ENCODE measurements around the gene HNRNPA1. TPM values are rescaled to one million over a fixed set of nuclear protein-coding genes. Genes with fewer than 3 reads are reported as not detected.

The HNRNPA1 gene
- total and polyA plus RNA-seq, 2 of the 4 experiments (the other 2 are of a cell fraction) = 747 to 1,409 TPM

GRCh38 chr12:54328595-54329337 lies 48.2 kb downstream of the HNRNPA1 start:
- no peak for TF ChIP-seq BHLHE40 (IDR thresholded peaks at IDR 0.05; ENCODE audit: low read depth, low read length)
- no peak for TF ChIP-seq RAD21 (IDR thresholded peaks at IDR 0.05; ENCODE audit: low read length)
- TF ChIP-seq USF2 (IDR thresholded peaks at IDR 0.05; ENCODE audit: low read depth, low read length) = peak; percentile 45
- H4K20me1 ChIP-seq (ENCODE audit: insufficient read depth, low read length) = peaks cover 21% of the 10 kb centered on the region; the same call in 1 of the 2 replicates
- H3K9me3 ChIP-seq (ENCODE audit: control insufficient read depth, insufficient read depth, low read length) = no peaks in the 10 kb centered on the region
- no peak overlapping the region for H2AK9ac ChIP-seq (replicated peaks; ENCODE audit: low read depth, low read length, poor library complexity)
- H3K4me2 ChIP-seq (ENCODE audit: low read depth, low read length) = 0 out of 2 replicates have a peak overlapping the region, but pooled peaks have one; percentile 9
- H2BK5ac ChIP-seq (ENCODE audit: low read depth, low read length, poor library complexity, severe bottlenecking) = no peak overlapping the region
- no peak overlapping the region for H4K8ac ChIP-seq (ENCODE audit: low read depth in 2 of 2, low read length in 2 of 2)
- no peak overlapping the region for H3K9ac ChIP-seq (ENCODE audit: low read depth, low read length)
- no peak for DNase-seq
- no peak overlapping the region for H2AFZ ChIP-seq (replicated peaks; ENCODE audit: low read length, poor library complexity)
- POLR2A ChIA-PET (ENCODE audit: unreplicated experiment) = no interaction called here
- no peak overlapping the region for H2AK5ac ChIP-seq (ENCODE audit: low read depth, low read length)
- dilution Hi-C loops (cut with HindIII; ENCODE audit: low sequenced_read_pairs, unreplicated experiment) = no loop called here
- CTCF ChIA-PET = interaction anchor here (0.6 kb wide), 1 partner anchor 110 kb away, joined by 3 read pairs; no protein-coding TSS in a partner anchor
- H3K36me3 ChIP-seq (ENCODE audit: control insufficient read depth, insufficient read depth, low read length) = 0 out of 2 replicates have a peak, but pooled peaks cover 4% of the 10 kb centered on the region
- H2BK15ac ChIP-seq (ENCODE audit: low read depth, low read length) = no peak overlapping the region; the same call in 2 of the 3 replicates
- intact Hi-C loops (cut with micrococcal nuclease) = no loop called here
- H3K23ac ChIP-seq (ENCODE audit: low read depth, low read length) = peak overlapping the region; percentile 84
- H3K14ac ChIP-seq (replicated peaks; ENCODE audit: low read depth, low read length) = peak overlapping the region; percentile 77; the same call in 1 of the 2 replicates
- no peak overlapping the region for H3K56ac ChIP-seq (ENCODE audit: extremely low read depth, insufficient read depth, low read length)
- no peaks in the 10 kb centered on the region for H3K27me3 ChIP-seq (ENCODE audit: control insufficient read depth, insufficient read depth, low read length)
- peaks cover 7% of the 10 kb centered on the region for H3K4me1 ChIP-seq (ENCODE audit: control insufficient read depth, insufficient read depth, low read length)
- WGBS, 2 experiments (ENCODE audit: extremely low coverage in 2 of 2, insufficient read length in 1 of 2) = no CpG with 5 or more reads among the region's 6 CpGs
- no peak overlapping the region for H3K18ac ChIP-seq (ENCODE audit: low read depth, low read length)
- H4K91ac ChIP-seq (ENCODE audit: insufficient read depth, low read depth, low read length) = no peak overlapping the region
- peaks cover 14 to 68% of the 10 kb centered on the region in 2 experiments; a peak in 3 of 4 replicates for H3K79me1 ChIP-seq (ENCODE audit: low read depth in 1 of 2, low read length in 2 of 2)
- H3K4ac ChIP-seq (ENCODE audit: low read depth, low read length) = no peak overlapping the region; the same call in 1 of the 2 replicates
- H2BK20ac ChIP-seq (ENCODE audit: low read depth, low read length) = no peak overlapping the region
- no peak overlapping the region for H3K4me3 ChIP-seq (ENCODE audit: insufficient read depth, low read depth, low read length)
- H3K9me1 ChIP-seq (ENCODE audit: insufficient read depth, low read length) = peaks cover 10% of the 10 kb centered on the region
- no peak overlapping the region for H4K5ac ChIP-seq (ENCODE audit: low read depth, low read length)
- in situ Hi-C loops (cut with MboI; ENCODE audit: low sequenced_read_pairs) = no loop called here
- H2BK120ac ChIP-seq (ENCODE audit: low read depth, low read length) = no peak overlapping the region
- H3K27ac ChIP-seq (ENCODE audit: insufficient read depth, low read length) = no peak overlapping the region
- BruUV-seq (replicated peaks) = no TSS peak
- ATAC-seq (ENCODE audit: low read depth) = no peak

Data from IMR-90 (cell line).